ENCODE data around the gene DIS3L2. TPM values are rescaled to one million over a fixed set of nuclear protein-coding genes. Genes with fewer than 3 reads are reported as not detected.

The DIS3L2 gene
- total RNA-seq, 1 experiment from 2014 or later: 28.5 TPM

DNA sequence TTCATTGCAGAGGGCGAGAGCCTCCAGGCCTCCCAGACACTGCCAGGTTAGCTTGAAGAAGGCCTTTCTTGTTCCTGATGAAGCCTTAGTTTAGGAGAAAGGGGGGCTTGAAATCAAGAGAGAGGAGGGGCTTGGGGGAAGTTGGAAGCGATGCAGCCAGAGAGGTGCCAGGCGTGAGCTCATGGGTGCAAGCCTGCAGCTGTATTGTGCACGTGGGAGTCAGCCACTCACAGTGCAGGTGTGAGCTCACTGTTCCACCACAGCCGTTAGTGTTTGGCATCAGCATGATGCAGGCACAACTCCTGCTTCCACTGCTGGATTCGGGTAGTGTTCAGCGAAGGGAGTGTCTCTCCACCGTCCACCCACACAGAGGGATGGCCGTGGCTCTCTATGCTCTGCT, 348.6 kb downstream of the DIS3L2 start:
- no peak for TF ChIP-seq KAT7 (CRISPR knock-in tag; IDR thresholded peaks at IDR 0.05; ENCODE audit: borderline replicate concordance)
- TF ChIP-seq, protein P1, sequence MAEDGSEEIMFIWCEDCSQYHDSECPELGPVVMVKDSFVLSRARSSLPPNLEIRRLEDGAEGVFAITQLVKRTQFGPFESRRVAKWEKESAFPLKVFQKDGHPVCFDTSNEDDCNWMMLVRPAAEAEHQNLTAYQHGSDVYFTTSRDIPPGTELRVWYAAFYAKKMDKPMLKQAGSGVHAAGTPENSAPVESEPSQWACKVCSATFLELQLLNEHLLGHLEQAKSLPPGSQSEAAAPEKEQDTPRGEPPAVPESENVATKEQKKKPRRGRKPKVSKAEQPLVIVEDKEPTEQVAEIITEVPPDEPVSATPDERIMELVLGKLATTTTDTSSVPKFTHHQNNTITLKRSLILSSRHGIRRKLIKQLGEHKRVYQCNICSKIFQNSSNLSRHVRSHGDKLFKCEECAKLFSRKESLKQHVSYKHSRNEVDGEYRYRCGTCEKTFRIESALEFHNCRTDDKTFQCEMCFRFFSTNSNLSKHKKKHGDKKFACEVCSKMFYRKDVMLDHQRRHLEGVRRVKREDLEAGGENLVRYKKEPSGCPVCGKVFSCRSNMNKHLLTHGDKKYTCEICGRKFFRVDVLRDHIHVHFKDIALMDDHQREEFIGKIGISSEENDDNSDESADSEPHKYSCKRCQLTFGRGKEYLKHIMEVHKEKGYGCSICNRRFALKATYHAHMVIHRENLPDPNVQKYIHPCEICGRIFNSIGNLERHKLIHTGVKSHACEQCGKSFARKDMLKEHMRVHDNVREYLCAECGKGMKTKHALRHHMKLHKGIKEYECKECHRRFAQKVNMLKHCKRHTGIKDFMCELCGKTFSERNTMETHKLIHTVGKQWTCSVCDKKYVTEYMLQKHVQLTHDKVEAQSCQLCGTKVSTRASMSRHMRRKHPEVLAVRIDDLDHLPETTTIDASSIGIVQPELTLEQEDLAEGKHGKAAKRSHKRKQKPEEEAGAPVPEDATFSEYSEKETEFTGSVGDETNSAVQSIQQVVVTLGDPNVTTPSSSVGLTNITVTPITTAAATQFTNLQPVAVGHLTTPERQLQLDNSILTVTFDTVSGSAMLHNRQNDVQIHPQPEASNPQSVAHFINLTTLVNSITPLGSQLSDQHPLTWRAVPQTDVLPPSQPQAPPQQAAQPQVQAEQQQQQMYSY (CRISPR knock-in tag; IDR thresholded peaks at IDR 0.05): no peak
- TF ChIP-seq ATF1 (CRISPR knock-in tag; IDR thresholded peaks at IDR 0.05): no peak
- no peak for TF ChIP-seq SP1 (CRISPR knock-in tag; conservative IDR thresholded peaks at IDR 0.05)
- TF ChIP-seq ZNF416 (CRISPR knock-in tag; IDR thresholded peaks at IDR 0.05): no peak
- no peak for TF ChIP-seq EMX1 (CRISPR knock-in tag; IDR thresholded peaks at IDR 0.05)
- TF ChIP-seq ZSCAN18 (CRISPR knock-in tag; IDR thresholded peaks at IDR 0.05): no peak
- no peak for TF ChIP-seq PRRX2 (CRISPR knock-in tag; IDR thresholded peaks at IDR 0.05)
- no peak for TF ChIP-seq MXD4 (CRISPR knock-in tag; IDR thresholded peaks at IDR 0.05; ENCODE audit: borderline replicate concordance)
- TF ChIP-seq ZNF425 (CRISPR knock-in tag; conservative IDR thresholded peaks at IDR 0.05): no peak
- ATAC-seq (no peak), DNase-seq (ENCODE audit: low spot score) (no peak)
- Mint-ChIP-seq H3K9me3 (peaks cover 33% of the 10 kb centered on the region), H3K4me1 (no peaks in the 10 kb centered on the region), H3K4me3 (no peak overlapping the region), H3K36me3 (peaks cover 24% of the 10 kb centered on the region), H3K27me3 (ENCODE audit: low read depth) (no peaks in the 10 kb centered on the region), H3K27ac (no peak overlapping the region)
- POLR2A ChIA-PET: no interaction called here
- CTCF ChIA-PET: interaction anchor here (1.0 to 3.6 kb wide), 6 partner anchors 11 to 385 kb away, joined by 3 to 21 read pairs (median 3); no protein-coding TSS in a partner anchor

GRCh38 chr2:232310696-232311095, 349.2 kb downstream of the DIS3L2 start:
- Mint-ChIP-seq H3K4me1 (no peaks in the 10 kb centered on the region), H3K9me3 (peaks cover 33% of the 10 kb centered on the region), H3K27ac (no peak overlapping the region), H3K27me3 (ENCODE audit: low read depth) (no peaks in the 10 kb centered on the region), H3K4me3 (no peak overlapping the region), H3K36me3 (peaks cover 24% of the 10 kb centered on the region)
- no peak for DNase-seq (ENCODE audit: low spot score)
- ChIA-PET CTCF (interaction anchor here (1.0 to 3.6 kb wide), 2 partner anchors 18 to 28 kb away, joined by 3 to 21 read pairs; no protein-coding TSS in a partner anchor), POLR2A (no interaction called here)
- no peak for ATAC-seq
- TF ChIP-seq IRF2 (CRISPR knock-in tag; IDR thresholded peaks at IDR 0.05; ENCODE audit: borderline replicate concordance, low read depth): no peak
- TF ChIP-seq NR2C2 (CRISPR knock-in tag; IDR thresholded peaks at IDR 0.05): no peak
- TF ChIP-seq, protein P2, sequence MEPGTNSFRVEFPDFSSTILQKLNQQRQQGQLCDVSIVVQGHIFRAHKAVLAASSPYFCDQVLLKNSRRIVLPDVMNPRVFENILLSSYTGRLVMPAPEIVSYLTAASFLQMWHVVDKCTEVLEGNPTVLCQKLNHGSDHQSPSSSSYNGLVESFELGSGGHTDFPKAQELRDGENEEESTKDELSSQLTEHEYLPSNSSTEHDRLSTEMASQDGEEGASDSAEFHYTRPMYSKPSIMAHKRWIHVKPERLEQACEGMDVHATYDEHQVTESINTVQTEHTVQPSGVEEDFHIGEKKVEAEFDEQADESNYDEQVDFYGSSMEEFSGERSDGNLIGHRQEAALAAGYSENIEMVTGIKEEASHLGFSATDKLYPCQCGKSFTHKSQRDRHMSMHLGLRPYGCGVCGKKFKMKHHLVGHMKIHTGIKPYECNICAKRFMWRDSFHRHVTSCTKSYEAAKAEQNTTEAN (CRISPR knock-in tag; IDR thresholded peaks at IDR 0.05): no peak
- no peak for TF ChIP-seq NFYB (CRISPR knock-in tag; conservative IDR thresholded peaks at IDR 0.05; ENCODE audit: low read depth)
- no peak for TF ChIP-seq ZNF263 (CRISPR knock-in tag; IDR thresholded peaks at IDR 0.05; ENCODE audit: low read depth)
- TF ChIP-seq ZNF138 (CRISPR knock-in tag; conservative IDR thresholded peaks at IDR 0.05): no peak
- TF ChIP-seq FOXK1 (CRISPR knock-in tag; IDR thresholded peaks at IDR 0.05): no peak
- TF ChIP-seq RELA (CRISPR knock-in tag; IDR thresholded peaks at IDR 0.05; ENCODE audit: borderline replicate concordance): no peak
- TF ChIP-seq MXD4 (CRISPR knock-in tag; IDR thresholded peaks at IDR 0.05; ENCODE audit: borderline replicate concordance): no peak
- TF ChIP-seq ZNF281 (CRISPR knock-in tag; IDR thresholded peaks at IDR 0.05): no peak
- TF ChIP-seq FOXP1 (CRISPR knock-in tag; IDR thresholded peaks at IDR 0.05; ENCODE audit: borderline replicate concordance): no peak
- no peak for TF ChIP-seq ZNF121 (CRISPR knock-in tag; IDR thresholded peaks at IDR 0.05)
- TF ChIP-seq, protein P3, sequence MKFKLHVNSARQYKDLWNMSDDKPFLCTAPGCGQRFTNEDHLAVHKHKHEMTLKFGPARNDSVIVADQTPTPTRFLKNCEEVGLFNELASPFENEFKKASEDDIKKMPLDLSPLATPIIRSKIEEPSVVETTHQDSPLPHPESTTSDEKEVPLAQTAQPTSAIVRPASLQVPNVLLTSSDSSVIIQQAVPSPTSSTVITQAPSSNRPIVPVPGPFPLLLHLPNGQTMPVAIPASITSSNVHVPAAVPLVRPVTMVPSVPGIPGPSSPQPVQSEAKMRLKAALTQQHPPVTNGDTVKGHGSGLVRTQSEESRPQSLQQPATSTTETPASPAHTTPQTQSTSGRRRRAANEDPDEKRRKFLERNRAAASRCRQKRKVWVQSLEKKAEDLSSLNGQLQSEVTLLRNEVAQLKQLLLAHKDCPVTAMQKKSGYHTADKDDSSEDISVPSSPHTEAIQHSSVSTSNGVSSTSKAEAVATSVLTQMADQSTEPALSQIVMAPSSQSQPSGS (CRISPR knock-in tag; IDR thresholded peaks at IDR 0.05; ENCODE audit: borderline replicate concordance, low read depth): no peak

Measured in WTC11 (cell line).